Measurements from ENCODE around the gene ERBIN.

DNA sequence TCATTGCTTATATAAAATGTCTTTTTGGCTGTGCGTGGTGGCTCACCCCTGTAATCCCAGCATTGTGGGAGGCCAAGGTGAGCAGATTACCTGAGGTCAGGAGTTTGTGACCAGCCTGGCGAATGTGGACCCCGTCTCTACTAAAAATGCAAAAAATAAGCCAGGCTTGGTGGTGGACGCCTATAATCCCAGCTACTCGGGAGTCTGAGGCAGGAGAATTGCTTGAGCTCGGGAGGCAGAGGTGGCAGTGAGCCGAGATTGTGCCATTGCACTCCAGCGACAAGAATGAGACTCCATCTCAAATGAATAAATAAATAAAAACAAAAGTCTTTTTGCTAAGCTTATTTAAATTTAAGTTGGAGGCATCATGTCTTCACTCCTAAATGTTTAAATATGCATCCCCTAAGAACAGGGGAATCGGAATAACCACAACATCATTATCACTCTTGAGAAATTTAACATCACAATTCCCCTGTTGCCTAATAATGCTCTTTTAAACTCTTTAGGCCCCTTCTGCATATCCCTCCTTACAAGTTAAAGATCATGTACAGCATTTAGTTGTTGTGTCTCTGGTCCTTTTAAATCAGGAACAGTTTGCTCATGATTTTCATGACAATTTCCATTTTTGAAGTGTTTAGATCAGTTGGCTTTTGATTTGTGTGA, 72.8 kb downstream of the ERBIN start:
- TF ChIP-seq, protein P1, sequence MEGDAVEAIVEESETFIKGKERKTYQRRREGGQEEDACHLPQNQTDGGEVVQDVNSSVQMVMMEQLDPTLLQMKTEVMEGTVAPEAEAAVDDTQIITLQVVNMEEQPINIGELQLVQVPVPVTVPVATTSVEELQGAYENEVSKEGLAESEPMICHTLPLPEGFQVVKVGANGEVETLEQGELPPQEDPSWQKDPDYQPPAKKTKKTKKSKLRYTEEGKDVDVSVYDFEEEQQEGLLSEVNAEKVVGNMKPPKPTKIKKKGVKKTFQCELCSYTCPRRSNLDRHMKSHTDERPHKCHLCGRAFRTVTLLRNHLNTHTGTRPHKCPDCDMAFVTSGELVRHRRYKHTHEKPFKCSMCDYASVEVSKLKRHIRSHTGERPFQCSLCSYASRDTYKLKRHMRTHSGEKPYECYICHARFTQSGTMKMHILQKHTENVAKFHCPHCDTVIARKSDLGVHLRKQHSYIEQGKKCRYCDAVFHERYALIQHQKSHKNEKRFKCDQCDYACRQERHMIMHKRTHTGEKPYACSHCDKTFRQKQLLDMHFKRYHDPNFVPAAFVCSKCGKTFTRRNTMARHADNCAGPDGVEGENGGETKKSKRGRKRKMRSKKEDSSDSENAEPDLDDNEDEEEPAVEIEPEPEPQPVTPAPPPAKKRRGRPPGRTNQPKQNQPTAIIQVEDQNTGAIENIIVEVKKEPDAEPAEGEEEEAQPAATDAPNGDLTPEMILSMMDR (IDR thresholded peaks at IDR 0.05): no peak
- TF ChIP-seq EP300 (IDR thresholded peaks at IDR 0.05): no peak
- TF ChIP-seq TP53 (CRISPR knock-in tag; IDR thresholded peaks at IDR 0.05): no peak
- TF ChIP-seq POLR2A (IDR thresholded peaks at IDR 0.05; ENCODE audit: low read length): no peak

All from A549 (cell line).